Diencephalon (tissue), 1 donor: Measurements from ENCODE around the gene HEYL. TPM values are rescaled to one million over a fixed set of nuclear protein-coding genes. Genes with fewer than 3 reads are reported as not detected.

ENCODE experiments used
- total RNA-seq: library from RNA; depleted of rRNA; stranded (reverse); fragments of >200 nt; gene quantifications from one replicate; pipeline ENCODE4 v1.2.3, GENCODE V29; 2014

HEYL gene
- total RNA-seq = 1.4 TPM

DNA sequence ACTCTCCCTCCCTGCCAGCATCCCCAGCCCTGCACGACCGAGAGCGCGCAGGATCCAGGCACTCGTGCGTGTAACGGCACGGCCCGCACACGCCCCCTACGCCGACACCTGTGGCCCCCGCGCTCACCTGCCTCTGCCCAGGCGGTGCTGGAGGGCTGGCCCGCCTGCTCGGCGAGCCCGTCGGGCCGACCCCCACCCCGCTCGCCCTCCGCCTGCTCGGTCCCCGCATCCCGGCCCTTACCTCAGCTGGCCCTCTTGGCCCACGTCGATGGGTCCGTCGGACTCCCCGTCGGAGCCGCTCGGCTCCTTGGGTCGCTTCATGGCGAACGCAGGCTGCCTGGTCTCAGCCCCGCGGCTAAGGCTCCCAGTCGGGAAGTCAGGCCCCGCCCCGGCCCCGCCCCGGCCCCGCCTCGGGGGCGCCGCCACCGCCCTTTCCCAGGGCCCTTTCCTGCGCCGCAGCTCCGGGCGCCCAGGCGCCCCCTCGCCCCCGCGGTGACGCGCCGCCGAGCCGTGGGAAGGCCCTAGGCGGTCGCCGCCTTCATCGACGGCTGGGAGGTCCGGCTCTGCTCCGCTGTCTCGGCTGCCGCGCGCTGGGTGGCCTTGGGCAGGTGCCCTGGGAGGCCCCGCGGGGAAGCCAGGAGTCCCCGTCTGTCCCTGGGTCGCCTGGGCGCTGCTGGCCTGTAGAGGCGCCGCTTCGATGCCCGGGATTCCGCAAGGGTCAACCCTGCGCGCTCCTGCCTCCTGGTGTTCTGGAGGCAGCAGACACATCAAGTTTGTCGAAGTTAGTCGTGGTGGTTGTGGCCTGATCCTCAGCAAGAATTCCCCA lies at the start of gene HEYL:
Gene HEYL, minus strand, starts transcription at position 339 of the 826 bp plus-strand sequence. Its CDS starts 18 bp downstream, at position 321.

DNA sequence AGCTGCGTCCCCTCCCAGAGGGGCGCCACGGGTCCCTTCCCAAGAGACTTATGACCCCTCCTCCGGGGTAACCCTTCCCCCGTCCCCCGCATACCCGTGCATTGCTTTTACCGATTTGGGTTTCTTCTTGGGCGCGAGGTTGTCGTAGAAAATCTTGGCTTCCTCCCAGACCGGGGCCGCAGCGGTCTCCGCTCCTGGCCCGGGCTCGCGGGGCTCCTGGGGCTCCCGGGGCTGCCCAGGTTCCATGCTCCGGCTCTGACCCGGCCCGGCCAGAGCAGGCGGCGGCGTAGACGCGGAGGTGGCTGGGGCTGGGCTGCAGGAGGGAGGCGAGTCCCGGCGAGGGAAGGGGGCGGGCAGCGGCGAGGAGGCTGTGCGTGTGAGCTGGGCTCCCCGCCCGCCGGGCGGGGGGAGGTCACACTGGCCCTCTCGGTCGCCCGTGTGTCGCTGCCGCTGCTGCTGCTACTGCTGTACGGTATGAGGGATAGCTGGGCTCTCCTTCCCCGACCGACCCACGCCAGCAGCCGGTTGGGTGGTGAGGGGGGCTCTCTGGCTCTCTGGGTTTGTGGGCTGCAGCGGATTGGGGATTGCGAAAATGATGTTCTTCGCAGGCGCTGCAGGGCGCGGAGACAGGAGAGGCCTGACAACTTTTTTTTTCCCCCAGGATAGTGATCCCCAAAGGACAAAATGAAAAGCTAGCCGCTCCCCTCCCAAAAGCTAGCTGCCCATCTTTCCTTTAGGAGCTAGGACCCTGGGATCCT lies 32.5 kb upstream of the HEYL start, which contains the start of gene NT5C1A:
Gene NT5C1A, minus strand, starts transcription at position 315 of the 758 bp plus-strand sequence. Its CDS starts 69 bp downstream, at position 246.

Other genes with a start within 250 kb of the HEYL start
- 1.2 TPM for gene BMP8A, start 148.0 kb downstream of the HEYL start, total RNA-seq
- 104 TPM for gene PABPC4, start 62.9 kb downstream of the HEYL start, total RNA-seq
- gene NT5C1A, start 32.5 kb upstream of the HEYL start, total RNA-seq = 2.3 TPM
- gene HPCAL4, start 51.8 kb upstream of the HEYL start, total RNA-seq = 195 TPM
- 24.5 TPM for gene PPIE, start 99.2 kb upstream of the HEYL start, total RNA-seq
- 0.46 TPM for gene OXCT2, start 131.7 kb upstream of the HEYL start, total RNA-seq
- 1.4 TPM for gene BMP8B, start 149.2 kb upstream of the HEYL start, total RNA-seq
- gene TRIT1, start 243.9 kb upstream of the HEYL start, total RNA-seq = 41.3 TPM